D721Med (cell line): ENCODE data around the gene C13orf46.
"Not testable (repeated sequence)": the region's sequence is repeated elsewhere in the genome, so short reads cannot be mapped to it uniquely, and the experiment has no call there.

ENCODE experiments used
- DNase-seq: peaks from one replicate; pipeline ENCODE4 v3.0.0; 2011; ENCODE audit warnings: low spot score; ENCODE audit not compliant: insufficient read length
- FAIRE-seq: peaks from 2 replicates; lab custom pipeline; 2011; peaks lifted over from hg19 to GRCh38; lab: Jason Lieb, UNC
- CTCF ChIP-seq: IDR thresholded peaks from 2 replicates; pipeline ENCODE4 v1.5.1; 2012; ENCODE audit warnings: mild to moderate bottlenecking, control low read depth; ENCODE audit not compliant: insufficient read depth; ENCODE audit errors: missing control alignments

Gene C13orf46

GRCh38 chr13:113973218-113974164, at the start of gene C13orf46:
C13orf46 (minus strand) TSS chr13:113974076; CDS start chr13:113973997, 79 bp downstream.
- no peak for TF ChIP-seq CTCF
- FAIRE-seq (no peak), DNase-seq (no peak)

GRCh38 chr13:114022876-114023275, 49.0 kb upstream of the C13orf46 start:
- FAIRE-seq (no peak), DNase-seq (no peak)

GRCh38 chr13:114022309-114022669, 48.4 kb upstream of the C13orf46 start:
- TF ChIP-seq CTCF = no peak
- no peak for FAIRE-seq
- no peak for DNase-seq

More at GRCh38 chr13:114022876-114023275, 49.0 kb upstream of the C13orf46 start:
- TF ChIP-seq CTCF = no peak

DNA sequence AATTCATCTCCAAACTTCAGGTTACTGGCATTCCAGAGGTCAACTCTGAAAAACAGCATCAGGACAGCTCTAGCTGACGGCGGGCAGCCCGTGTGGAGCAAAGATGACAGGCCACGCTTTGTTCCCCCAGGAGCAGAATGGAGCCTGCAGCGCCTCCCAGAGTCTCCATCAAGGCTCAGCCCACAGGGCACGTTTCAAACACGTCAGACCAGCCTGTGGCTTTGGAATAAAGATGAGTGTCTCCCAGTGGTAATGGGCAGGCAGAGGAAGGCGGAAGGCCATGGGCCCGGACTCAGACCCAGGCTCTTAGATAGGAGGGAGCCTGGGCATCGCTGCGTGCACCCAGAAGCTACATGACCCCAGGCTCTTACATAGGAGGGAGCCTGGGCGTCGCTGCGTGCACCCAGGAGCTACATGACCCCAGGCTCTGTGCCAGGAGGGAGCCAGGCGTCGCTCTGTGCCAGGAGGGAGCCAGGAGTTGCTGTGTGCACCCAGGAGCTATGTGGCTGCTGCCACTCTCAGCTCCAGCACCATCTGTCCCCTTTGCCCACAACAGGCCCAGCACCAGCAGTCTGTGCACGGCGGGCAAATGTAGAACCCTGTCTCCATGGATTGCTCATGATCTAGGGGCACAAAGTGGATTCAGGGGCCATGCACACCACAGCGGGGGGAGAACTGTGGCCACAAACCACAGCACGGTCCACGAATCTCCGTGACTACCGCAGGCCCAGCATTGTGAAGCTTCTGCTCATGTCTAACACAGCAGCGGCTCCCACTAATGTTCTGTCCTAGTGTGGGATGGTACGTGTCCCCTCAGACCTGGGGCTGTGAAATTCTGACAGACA, 47.8 kb upstream of the C13orf46 start:
- DNase-seq (no peak), FAIRE-seq (no peak)
- TF ChIP-seq CTCF = no peak

DNA sequence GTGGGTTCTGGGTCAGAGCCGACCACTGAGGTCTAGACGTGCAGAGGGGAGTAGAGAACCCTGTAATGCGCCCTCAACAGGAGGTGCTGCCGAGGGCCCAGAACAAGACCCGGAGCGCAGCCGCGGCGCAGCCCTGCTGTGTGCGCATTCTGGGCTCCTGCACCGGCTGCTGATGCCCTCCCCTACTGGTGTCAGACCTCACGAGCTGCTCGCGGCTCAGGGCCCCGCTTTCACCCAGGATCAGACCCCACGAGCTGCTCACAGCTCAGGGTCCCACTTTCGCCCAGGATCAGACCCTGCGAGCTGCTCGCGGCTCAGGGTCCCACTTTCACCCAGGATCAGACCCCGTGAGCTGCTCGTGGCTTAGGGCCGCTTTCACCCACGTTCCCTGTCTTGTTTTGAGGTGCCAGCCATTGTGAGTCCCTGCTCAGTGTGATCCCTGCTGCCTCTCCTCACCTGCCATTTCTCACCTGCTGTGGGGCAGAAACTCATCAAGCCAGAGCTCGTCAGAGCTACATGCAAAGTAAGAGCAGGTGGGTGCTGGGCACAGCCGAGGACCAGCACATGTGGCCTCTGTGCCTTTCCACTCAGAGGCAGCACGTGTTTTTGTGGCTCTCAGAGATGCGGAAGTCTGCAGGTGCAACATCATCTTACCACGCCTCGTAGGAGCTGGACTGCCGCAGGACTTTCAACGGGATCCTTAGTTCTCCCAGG, 47.0 kb upstream of the C13orf46 start:
- DNase-seq = no peak
- TF ChIP-seq CTCF = no peak
- no peak for FAIRE-seq

DNA sequence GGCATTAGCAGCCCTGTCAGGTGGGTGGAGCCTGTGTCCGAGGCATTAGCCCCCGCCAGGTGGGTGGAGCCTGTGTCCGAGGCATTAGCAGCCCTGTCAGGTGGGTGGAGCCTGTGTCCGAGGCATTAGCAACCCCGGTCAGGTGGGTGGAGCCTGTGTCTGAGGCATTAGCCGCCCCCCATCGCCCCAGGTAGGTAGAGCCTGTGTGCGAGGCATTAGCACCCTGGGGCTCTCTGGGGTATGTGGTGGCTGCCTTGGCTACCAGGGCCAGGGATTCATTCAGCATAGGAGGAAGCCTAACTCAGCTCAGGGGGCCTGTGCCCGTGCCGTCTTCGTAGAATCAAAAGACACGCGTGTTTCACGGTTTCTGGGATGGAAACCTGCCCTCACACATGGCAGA, 46.3 kb upstream of the C13orf46 start:
- FAIRE-seq, DNase-seq: not testable (repeated sequence)

GRCh38 chr13:114019367-114019766, 45.5 kb upstream of the C13orf46 start:
- no peak for DNase-seq
- no peak for TF ChIP-seq CTCF
- FAIRE-seq = no peak
